Raji (cell line): ENCODE data around the gene PAM16.

Source experiments
- POLR2A ChIP-seq: IDR thresholded peaks from 2 replicates; pipeline ENCODE4 v1.6.1; 2011; ENCODE audit warnings: low read depth, low read length, control low read depth; ENCODE audit not compliant: insufficient read depth

Gene PAM16

DNA sequence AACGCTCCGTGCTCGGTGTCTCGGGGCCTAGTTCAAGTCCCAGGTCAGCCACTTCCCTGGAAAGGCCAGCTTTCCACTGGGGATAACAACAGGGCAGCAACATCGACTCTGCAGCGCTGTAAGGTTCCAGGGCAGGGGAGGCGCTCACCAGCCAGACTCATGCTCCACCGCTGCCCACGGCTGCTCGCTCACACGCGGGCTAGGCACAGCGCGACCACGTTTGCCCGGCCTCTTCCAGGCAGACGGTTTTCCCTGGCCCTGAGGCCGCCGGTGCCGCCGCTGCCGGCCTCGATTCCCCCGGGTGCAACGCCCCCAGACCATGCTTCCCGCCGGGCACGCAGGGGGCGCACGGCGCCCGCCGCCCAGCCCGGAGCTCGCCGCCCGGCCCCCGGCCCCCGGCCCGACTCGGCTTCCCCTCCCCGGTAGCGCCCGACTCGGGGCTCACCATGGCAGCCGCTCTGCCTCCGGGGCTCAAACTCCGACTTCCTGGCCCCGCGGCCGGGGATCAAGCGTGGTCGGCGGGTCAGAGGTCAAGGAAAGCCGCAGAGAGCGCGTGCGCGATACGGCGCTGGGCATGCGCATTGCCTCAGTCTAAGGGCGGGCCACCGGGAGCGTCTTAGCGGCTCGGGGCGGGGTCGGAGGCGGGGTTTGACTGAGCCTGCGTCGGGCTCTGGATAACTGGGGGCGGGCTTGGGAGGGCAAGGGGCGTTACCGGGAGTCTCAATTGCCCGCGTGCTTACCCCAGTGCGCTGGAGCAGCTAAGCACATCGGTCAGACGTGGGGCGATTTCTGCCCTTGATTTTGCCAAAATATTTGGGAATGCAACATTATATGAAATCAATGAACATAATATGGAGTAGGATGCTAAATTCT, at the start of gene PAM16:
Gene PAM16, minus strand, starts transcription at position 535 of the 873 bp plus-strand sequence. Its CDS starts 87 bp downstream, at position 448.
- peak; percentile 84 for TF ChIP-seq POLR2A

DNA sequence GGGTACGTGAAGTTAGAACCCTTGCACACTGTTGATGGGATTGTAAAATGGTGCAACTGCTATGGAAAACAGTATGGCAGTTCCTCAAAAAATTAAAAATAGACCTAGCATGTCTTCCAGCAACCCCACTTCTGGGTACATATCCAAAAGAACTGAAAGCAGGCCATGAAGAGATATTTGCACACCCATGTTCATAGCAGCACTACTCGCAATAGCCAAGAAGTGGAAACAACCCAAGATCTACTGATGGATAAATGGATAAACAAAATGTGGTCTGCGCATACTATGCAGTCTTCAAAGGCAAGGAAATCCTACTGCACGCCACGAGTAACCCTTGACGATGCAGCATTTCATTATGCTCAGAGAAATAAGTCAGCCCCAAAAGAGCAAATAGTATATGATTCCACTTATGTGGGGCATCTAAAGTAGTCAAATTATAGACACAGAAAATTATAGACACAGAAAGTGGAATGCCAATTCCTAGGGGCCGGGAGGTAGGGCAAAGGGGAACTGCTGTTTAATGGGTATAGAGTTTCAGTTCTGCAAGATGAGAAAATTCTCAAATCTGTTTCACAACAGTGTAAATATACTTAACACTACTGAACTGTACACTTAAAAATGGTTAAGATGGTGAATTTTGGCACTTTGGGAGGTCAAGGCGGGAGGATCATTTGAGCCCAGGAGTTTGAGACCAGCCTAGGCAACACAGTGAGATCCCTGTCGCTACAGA, 48.0 kb upstream of the PAM16 start:
- TF ChIP-seq POLR2A: no peak

DNA sequence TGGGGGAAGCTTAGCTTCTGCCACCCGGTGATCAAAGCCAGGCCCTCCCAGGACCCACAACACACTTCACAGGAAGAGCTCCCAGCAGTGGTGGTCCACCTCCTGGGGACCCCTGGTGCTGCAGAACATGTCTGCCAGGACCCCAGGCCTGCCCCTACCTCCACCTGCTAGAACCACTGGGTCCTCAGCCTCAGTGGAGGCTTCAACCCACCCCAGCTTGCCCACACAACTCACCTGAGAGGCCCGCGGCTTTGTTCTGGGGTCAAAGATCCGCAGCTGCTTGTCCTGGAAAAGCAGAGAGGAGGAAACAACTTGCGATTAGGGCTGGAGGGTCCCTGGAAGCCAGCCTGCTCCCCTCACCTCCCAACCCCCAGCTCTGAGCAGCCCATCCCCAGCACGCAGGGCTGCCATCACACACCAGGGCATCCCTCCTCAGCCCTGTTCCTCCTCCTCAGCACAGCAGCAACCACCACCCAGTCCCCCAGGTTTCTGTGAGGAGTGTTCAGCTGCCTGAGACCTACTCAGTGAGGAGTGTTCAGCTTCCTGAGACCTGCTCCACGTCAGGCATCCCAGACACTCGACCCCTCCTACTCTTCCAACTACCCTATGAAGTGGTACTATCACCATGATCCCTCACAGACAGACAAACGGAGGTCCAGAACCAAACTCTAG, 44.1 kb upstream of the PAM16 start:
- no peak for TF ChIP-seq POLR2A

DNA sequence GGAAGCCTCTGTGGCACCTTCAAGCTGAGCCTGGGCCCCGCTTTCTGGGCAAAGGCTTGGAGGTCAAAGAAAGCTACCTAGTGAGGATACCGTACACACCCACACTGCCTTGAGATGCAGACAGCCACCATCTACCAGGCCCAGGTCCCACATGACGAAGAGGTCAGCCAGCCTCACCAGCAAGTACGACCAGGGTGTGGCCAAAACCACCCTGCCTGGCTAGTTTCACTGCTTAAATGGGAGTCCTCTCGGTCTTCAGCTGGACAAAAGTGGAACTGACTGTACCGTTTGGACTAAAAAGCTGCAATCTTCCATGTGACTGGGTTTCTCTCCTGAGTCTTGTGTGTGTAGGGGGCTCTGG, 42.1 kb upstream of the PAM16 start:
- no peak for TF ChIP-seq POLR2A

DNA sequence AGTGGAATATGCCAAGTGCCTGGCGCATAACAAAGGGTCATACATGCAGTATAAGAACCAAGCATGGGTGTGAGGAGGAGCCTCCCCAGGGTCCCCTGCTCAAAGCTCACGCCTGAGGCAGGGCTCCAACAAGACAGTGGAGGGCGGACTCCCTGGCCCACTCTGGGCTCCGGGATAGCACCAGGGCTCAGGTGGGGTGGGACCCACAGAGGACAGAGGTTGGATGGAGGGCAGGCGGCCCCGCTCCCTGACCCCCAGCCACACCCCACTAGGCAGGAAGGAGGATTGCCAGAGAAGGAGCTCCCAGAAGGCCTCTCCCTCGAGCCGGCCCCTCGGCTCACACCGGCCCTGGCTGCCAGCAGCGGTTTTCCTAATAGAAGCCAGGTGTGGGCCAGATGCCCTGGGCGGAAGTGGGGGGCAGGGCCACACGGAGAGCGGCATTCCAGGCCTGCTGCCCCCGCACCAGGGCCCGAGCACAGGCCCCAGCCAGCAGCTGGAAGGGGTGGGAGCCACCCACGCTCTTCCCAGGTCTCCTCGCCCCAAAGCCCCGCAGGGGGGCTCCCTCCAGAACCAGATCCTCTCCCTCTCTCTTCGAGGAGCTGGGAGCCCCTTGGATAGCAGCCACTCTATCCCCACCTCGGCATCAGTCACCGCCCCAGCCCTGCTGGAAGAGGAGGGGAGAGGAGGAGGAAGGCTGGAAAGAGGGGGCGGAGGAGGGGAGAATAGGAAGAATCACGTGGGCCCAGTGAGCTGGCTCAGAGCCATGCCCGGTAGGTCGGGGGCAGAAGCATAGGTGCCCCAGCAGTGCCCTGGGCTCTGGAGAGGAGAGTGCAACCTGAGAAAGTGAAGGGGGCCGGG, 41.5 kb upstream of the PAM16 start:
- TF ChIP-seq POLR2A: no peak

DNA sequence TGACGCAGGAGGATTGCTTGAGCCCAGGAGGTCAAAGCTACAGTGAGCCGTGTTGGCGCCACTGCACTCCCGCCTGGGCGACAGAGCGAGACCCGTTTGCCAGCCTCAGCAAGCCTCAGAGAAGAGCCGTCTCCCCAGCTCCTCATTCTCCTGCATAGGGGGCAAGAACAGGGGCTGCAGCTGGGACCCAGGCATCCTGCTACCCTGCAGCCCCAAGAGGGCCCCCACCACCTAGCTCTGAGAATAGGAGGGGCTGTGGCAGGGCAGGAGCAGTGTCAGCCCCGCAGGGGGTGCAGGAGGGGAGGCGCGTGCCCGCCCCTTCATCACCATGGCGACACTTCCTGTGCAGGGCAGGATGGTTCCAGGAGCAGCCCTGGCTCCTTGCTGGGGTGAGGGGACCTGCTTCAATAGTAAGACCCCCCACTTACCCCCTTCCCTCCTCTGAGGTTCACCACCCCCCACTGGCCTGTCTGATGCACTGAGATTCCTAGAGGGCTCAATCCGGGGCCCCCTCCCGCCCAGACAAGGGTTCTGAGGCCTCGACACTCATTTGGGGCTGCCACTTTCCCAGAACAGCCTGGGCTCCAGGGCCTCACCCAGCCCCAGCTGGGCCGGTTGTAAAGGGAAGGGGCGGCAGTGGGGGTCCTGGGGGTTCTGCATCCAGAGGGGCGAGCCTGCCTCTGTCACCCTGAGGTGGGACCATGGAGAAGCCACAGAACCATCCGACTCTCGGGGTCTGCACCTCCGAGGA, 40.7 kb upstream of the PAM16 start:
- no peak for TF ChIP-seq POLR2A

DNA sequence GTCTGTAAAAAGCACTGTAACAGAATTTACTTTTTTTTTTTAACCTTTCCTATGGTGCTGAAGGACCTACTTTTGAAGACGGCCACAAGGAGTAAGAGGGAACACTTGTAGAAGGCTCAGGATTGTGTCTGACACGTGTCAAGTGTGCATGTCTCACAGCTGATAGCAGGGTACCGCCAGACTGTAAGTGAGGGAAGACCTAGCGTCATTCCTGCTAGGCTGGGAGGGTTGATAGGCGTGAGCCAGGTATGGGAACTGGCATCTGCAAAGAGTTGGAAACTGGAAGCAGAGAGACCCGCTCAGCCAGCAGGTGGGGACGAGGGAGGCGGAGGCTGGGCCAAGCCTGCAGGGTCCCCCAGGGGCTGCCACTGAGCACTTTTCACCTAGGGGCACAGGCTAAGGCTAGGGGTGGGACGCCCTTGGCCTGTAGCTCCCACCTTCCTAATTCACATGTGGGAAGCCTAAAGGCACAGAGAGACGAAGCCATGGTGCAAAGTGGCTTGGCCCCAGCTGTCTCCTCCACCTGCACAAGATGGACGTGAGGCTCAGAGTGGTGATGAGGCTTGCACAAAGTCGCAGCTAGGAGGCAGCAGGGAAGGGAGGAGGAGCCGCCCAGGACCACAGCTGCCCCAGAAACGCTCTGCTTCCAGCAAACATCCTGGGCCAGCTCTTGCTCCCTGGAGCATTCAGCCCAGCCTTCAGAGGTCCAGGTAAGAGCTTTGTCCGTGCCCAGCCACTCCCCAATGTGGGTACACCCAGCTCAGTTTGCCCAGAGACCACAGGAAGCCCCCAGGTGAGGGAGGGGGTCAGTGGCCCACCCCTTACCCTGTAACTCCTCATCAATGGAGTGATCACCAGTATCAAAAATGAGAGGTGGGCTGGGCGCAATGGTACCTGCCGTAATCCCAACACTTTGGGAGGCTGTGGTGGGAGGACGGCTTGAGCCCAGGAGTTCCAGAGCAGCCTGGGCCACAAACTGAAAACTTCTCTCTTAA, 39.4 kb upstream of the PAM16 start:
- TF ChIP-seq POLR2A: no peak

DNA sequence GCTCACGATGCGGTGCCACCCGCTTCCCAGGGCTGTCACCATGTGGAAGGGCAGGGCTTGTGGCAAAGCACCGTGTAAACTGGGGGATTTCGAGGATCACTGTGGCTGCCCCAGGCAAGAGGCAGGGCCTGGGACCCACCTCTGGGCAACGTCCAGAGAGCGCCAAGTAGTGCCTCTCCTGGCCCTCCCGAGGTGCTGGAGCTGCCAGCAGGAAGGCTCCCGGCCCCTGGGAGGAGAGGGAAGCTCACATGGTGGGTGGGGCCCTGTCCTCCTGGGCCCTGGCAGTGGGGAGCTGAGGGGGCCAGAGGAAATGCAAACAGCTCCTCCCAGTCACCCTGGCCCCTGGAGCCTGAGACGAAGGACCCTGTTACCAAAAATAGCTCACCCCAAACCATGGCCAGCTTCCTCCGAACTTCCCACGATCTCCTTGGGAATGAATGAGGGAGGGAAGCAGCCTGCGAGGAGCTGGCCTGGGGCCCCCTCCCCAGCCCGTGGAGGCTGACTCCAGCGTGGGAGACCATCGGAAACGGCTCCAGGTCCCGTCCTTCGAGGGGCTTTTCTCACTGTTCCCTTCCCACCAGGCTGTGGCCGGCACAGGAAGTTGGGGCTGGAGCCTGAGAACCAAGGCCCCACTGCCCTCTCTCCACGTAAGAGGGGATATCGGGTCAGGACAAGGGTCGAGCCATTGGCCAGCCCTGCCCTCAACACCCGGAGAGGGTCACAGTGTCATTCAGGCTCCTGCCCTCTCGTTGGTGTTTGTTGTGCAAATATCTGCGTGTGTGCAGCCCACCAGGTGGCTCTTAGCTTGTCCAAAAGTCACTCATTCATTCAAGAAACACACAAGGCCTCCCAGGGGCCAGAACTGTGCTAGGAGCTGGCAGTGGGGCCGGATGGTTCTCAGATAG, 38.2 kb upstream of the PAM16 start:
- TF ChIP-seq POLR2A: no peak

DNA sequence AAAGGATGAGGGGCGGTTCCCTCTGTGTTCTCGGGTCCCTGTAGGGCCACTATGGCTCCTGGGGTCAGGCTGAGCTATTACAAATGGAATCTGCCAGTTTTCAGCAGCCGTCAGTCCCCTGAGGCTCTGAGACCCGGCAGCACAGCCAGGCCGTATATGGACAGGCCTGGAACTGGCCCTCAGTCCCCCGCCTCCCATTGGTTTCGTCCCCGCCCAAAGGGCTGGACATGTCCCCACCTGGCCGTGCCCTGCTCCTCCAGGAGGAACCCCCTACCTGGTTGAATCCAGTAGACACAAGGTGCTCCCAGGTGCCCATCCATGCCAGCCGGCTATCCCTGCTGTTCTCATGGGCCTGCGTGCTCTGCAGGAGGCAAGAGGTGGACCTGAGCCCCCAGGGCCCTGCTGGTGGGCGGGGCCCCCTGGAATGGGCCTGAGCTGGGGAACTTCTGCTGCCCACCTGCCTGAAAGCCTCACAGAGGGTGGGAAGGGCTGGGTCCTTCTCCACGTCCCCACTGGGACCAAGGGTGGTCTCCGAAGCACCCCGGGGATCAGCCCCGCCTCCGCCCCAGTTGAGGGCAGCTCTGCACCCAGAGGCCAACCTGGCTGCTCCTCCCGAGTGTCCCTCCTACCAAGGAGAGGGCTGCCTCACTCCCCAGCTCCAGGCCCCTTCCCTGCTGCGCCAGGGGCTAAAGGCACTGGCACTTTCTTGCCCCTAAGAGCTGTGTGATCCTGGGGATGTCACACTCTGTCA, 37.3 kb upstream of the PAM16 start:
- TF ChIP-seq POLR2A: no peak

DNA sequence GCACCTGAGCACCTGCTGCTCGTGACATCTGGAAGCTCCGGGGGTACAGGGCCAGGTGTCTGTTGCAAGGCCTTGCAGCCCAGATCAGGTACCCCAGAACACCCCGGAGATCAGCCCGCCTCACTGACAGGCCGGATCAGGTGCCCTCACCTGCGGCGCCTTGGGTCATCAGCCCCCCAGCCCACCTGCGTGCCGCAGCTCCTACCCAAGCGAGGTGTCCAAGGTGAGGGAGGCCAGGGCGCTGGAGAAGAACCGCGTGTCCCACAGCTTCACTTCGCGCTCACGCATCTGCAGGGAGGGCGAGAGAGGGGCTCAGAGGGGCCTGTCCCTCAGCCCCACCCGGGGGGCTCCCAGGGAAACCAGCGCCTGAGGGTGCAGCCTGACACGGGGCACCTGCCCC, 36.7 kb upstream of the PAM16 start:
- no peak for TF ChIP-seq POLR2A

DNA sequence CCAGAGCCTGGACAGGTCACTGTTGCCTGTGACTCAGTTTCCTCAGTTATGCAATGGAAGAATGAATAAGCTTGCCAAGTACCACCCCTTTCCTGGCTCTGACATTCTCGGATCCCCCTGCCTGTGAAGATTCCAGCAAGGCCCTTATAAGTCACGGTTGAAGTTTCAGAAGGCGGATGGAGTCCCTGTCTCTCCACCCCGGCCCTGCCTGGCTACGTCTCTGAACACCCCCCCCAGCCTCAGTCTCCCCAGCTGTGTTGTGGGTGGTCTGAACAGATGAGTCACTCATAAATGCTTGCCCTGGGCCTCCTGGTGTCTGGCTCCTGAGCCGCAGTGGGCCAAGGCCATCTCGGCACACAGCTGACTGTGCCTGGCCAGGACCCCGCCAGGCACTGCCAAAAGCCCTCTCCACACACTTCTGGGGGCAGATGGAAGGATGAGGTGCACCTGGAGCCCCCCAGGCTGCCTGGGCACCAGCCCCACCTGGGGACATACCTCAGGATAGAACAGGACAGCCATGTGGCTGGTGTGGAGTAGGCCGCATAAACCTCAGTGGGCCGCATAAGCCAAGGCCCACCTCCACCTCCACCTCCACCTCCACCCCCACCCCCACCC, 35.9 kb upstream of the PAM16 start:
- TF ChIP-seq POLR2A: no peak
